ENCODE measurements around the gene FAM187B. TPM values are rescaled to one million over a fixed set of nuclear protein-coding genes. Genes with fewer than 3 reads are reported as not detected.

FAM187B gene
- total and polyA plus RNA-seq, 3 experiments from 2014 or later, result not detected

DNA sequence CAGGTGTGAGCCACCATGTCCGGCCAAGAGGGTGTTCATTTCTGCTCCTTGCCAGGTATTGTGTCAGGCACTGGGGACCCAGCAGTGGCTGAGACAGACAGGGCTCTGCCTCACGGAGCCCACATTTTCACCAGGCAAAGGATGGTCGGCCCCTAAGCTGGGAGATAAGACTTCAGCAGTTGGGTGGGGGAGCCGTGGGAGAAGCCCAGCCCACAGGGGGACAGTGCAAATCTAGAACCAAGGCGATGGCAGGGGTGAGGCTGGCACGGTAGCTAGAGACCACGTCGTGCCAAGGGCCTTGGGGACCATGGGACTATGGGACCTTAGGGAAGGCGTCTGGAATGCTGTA is 28.5 kb upstream of the FAM187B start:
- no peak overlapping the region for H3K4me3 Mint-ChIP-seq
- H3K27ac Mint-ChIP-seq, result peak overlapping the region in 3 of 8 donors; percentile 54 to 82 (median 63)
- no peaks in the 10 kb centered on the region for H3K9me3 ChIP-seq (ENCODE audit: low read length)
- ChIA-PET POLR2A (no interaction called here), CTCF (interaction anchor here (2.0 kb wide), 1 partner anchor 187 kb away, joined by 4 read pairs; no protein-coding TSS in a partner anchor)
- peaks cover 10% of the 10 kb centered on the region for H3K4me1 ChIP-seq (ENCODE audit: insufficient read depth, low read length)
- no peaks in the 10 kb centered on the region for H3K27me3 ChIP-seq (ENCODE audit: insufficient read depth, low read length, poor library complexity, severe bottlenecking)
- no peak for DNase-seq
- peaks cover 14 to 40% (median 21%) of the 10 kb centered on the region in 3 donors for H3K4me1 Mint-ChIP-seq
- H3K4me3 ChIP-seq (ENCODE audit: low read length), result no peak overlapping the region
- H3K27ac ChIP-seq (ENCODE audit: low read depth, low read length), result no peak overlapping the region
- no peaks in the 10 kb centered on the region for H3K27me3 Mint-ChIP-seq
- H3K36me3 ChIP-seq (ENCODE audit: insufficient read depth, low read length), result no peaks in the 10 kb centered on the region
- peaks cover 0 to 52% (median 4%) of the 10 kb centered on the region in 3 donors for H3K36me3 Mint-ChIP-seq
- no peaks in the 10 kb centered on the region for H3K9me3 Mint-ChIP-seq

DNA sequence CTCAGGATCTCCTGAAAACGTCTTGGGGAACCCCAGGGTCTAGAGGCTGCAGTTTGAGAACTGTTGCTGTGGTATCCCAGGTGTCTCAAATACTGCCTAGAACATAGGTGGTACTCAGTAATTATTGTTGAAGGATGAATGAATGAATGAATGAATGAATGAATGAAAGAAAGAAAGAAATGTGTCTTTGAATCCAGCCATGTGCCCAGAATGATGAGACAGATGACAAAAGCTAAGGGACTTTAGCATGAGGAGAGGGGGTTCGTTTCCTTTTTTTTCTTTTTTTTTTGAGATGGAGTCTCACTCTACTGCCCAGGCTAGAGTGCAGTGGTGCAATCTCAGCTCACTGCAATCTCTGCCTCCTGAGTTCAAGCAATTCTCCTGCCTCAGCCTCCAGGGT is 28.0 kb upstream of the FAM187B start:
- peak overlapping the region in 1 of 7 donors; percentile 4 for H3K4me3 Mint-ChIP-seq
- H3K36me3 Mint-ChIP-seq, result peaks cover 0 to 54% (median 5%) of the 10 kb centered on the region in 3 donors
- H3K27ac ChIP-seq (ENCODE audit: low read depth, low read length), result no peak overlapping the region
- peaks cover 10% of the 10 kb centered on the region for H3K4me1 ChIP-seq (ENCODE audit: insufficient read depth, low read length)
- no peak overlapping the region for H3K4me3 ChIP-seq (ENCODE audit: low read length)
- no peaks in the 10 kb centered on the region for H3K27me3 Mint-ChIP-seq
- H3K9me3 ChIP-seq (ENCODE audit: low read length), result no peaks in the 10 kb centered on the region
- H3K9me3 Mint-ChIP-seq, result no peaks in the 10 kb centered on the region
- no peak for DNase-seq
- H3K4me1 Mint-ChIP-seq, result peaks cover 14 to 43% (median 24%) of the 10 kb centered on the region in 3 donors
- no peaks in the 10 kb centered on the region for H3K27me3 ChIP-seq (ENCODE audit: insufficient read depth, low read length, poor library complexity, severe bottlenecking)
- peak overlapping the region in 3 of 8 donors; percentile 29 to 87 (median 46) for H3K27ac Mint-ChIP-seq
- CTCF ChIA-PET, result interaction anchor here (2.0 kb wide), 1 partner anchor 186 kb away, joined by 4 read pairs; no protein-coding TSS in a partner anchor
- H3K36me3 ChIP-seq (ENCODE audit: insufficient read depth, low read length), result no peaks in the 10 kb centered on the region
- POLR2A ChIA-PET, result no interaction called here

DNA sequence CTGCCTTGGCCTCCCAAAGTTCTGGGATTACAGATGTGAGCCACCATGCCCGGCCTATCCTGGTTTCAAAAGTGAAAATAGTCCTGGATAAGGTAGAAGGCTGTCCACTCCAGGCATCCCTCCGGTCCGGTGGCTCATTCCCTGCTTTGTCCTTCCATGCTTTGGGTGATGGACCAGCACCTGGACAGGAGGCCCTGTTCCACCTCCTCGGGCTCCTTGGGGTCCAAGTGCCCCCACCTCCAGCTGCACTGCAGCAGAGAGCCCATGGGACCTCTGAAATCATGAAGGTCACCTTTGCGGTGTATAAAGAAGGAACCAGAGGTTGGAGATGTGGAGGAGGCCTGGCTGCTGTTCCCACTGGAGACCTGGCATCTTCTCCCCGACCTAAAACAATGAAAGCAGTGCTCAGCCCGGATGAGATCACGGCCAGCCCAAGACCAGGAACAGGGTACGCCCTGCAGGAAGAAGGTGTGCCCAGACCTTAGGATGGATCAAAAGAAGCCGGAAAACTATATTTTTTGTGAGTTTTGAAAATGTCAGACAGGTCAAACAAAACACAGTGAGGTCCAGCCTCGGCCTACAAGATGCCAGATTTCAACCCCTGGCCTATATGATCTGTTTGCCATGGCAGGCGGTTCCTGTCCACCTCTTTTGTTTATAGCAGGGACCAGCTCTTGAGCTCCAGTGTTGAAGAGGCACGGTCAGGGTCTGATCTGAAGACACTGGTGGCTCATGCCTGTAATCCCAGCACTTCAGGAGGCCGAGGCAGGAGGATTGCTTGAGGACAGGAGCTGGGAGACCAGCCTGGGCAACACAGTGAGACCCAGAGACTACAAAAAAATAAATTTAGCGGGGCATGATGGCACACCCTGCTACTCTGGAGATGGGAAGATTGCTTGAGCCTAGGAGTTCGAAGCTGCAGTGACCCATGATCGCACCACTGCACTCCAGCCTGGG is 26.1 kb upstream of the FAM187B start:
- Mint-ChIP-seq H3K4me3 (no peak overlapping the region), H3K9me3 (no peaks in the 10 kb centered on the region), H3K27ac (peak overlapping the region in 2 of 8 donors; percentile 12 to 20), H3K36me3 (peaks cover 0 to 61% (median 8%) of the 10 kb centered on the region in 3 donors), H3K4me1 (peaks cover 24 to 55% (median 37%) of the 10 kb centered on the region in 3 donors), H3K27me3 (no peaks in the 10 kb centered on the region)
- Histone ChIP-seq H3K27ac (ENCODE audit: low read depth, low read length) (no peak overlapping the region), H3K4me1 (ENCODE audit: insufficient read depth, low read length) (peaks cover 11% of the 10 kb centered on the region), H3K27me3 (ENCODE audit: insufficient read depth, low read length, poor library complexity, severe bottlenecking) (no peaks in the 10 kb centered on the region), H3K9me3 (ENCODE audit: low read length) (no peaks in the 10 kb centered on the region), H3K36me3 (ENCODE audit: insufficient read depth, low read length) (no peaks in the 10 kb centered on the region), H3K4me3 (ENCODE audit: low read length) (no peak overlapping the region)
- ChIA-PET CTCF (interaction anchor here (1.0 kb wide), 1 partner anchor 12 kb away, joined by 3 read pairs; no protein-coding TSS in a partner anchor), POLR2A (interaction anchor here (1.3 kb wide), 1 partner anchor 14 kb away, joined by 3 read pairs; no protein-coding TSS in a partner anchor)
- no peak for DNase-seq

DNA sequence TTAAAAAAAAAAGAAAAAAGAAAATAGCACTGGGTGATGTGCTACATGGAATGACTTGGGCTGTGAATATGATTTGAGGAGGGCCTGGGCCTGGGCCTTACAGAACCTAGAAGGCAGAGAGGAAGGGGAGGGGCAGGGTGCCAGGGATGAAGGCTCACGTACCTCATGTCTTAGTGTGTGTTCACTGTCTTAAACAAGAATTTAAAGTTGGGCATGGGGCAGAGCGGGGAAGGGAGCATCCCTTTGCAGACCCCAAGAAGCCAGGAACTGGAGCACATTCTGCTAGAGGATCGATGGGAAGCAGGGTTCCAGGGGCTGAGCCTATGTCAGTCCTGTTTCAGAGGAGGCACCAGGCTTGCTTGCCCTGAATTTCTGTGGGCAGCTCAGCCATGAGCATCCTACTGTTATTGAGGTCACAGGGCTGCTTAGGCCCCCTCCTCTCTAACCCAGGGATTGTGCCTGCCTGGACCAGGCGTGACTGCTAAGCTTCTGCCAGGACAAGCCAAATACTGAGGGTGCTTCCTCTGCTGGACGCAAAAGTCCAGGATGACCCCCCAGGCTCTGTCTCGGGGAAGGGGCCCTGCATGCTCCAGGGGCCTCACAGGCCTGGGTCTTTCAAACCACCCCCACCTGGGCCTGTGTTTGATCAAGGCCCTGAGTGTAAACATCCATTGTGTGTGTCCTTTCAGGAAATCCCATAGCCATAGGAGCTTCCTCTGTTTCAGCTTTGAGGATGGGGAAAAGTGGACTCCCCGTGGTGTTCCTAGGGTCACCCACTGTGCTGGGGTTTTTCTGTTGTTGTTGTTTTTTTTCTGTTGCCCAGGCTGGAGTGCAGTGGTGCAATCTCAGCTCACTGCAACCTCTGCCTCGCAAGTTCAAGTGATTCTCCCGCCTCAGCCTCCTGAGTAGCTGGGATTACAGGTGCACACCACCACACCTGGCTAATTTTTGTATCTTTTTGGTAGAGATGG is 25.1 kb upstream of the FAM187B start:
- no peaks in the 10 kb centered on the region for H3K9me3 Mint-ChIP-seq
- CTCF ChIA-PET, result interaction anchor here (1.4 kb wide), 1 partner anchor 100 kb away, joined by 4 read pairs; the partner anchor contains the start of gene FXYD5
- no peak overlapping the region for H3K27ac ChIP-seq (ENCODE audit: low read depth, low read length)
- peaks cover 0 to 3% of the 10 kb centered on the region in 2 donors for H3K27me3 Mint-ChIP-seq
- H3K27me3 ChIP-seq (ENCODE audit: insufficient read depth, low read length, poor library complexity, severe bottlenecking), result no peaks in the 10 kb centered on the region
- H3K9me3 ChIP-seq (ENCODE audit: low read length), result no peaks in the 10 kb centered on the region
- H3K36me3 ChIP-seq (ENCODE audit: insufficient read depth, low read length), result no peaks in the 10 kb centered on the region
- H3K4me3 ChIP-seq (ENCODE audit: low read length), result no peak overlapping the region
- peaks cover 0 to 65% (median 8%) of the 10 kb centered on the region in 3 donors for H3K36me3 Mint-ChIP-seq
- H3K4me1 Mint-ChIP-seq, result peaks cover 32 to 65% (median 46%) of the 10 kb centered on the region in 3 donors
- peaks cover 17% of the 10 kb centered on the region for H3K4me1 ChIP-seq (ENCODE audit: insufficient read depth, low read length)
- DNase-seq, result no peak
- no peak overlapping the region for H3K4me3 Mint-ChIP-seq
- POLR2A ChIA-PET, result no interaction called here
- H3K27ac Mint-ChIP-seq, result peak overlapping the region in 3 of 8 donors; percentile 20 to 78 (median 52)

DNA sequence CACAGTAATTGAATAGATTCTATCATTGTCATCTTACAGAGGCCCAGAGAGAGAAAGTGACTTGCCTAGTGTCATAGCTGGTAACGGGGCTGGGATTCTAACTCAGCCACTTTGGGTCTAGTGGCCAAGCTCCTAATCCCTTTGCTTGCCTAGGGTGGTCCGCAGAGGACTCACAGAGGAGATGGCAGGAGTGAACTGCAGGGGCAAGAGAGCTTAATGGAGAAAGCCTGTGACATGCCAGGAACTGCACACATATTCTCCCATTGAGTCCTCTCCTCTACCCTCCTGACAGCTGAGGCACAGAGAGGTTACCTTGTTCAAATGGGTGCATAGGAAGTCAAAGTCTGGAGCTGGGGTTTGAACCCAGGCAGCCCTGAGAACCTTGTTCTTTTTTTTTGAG is 22.9 kb upstream of the FAM187B start:
- ChIA-PET CTCF (interaction anchor here (1.1 to 1.8 kb wide), 2 partner anchors 15 to 109 kb away, joined by 4 to 5 read pairs; no protein-coding TSS in a partner anchor), POLR2A (interaction anchor here (0.6 to 1.9 kb wide), 3 partner anchors 16 to 45 kb away, joined by 3 to 6 read pairs (median 3); no protein-coding TSS in a partner anchor)
- Histone ChIP-seq H3K4me1 (ENCODE audit: insufficient read depth, low read length) (peaks cover 11% of the 10 kb centered on the region), H3K9me3 (ENCODE audit: low read length) (no peaks in the 10 kb centered on the region), H3K36me3 (ENCODE audit: insufficient read depth, low read length) (no peaks in the 10 kb centered on the region), H3K27ac (ENCODE audit: low read depth, low read length) (no peak overlapping the region), H3K27me3 (ENCODE audit: insufficient read depth, low read length, poor library complexity, severe bottlenecking) (no peaks in the 10 kb centered on the region), H3K4me3 (ENCODE audit: low read length) (no peak overlapping the region)
- Mint-ChIP-seq H3K4me3 (peak overlapping the region in 3 of 7 donors; percentile 42 to 92 (median 72)), H3K27me3 (peaks cover 8% of the 10 kb centered on the region in 2 donors), H3K4me1 (peaks cover 35 to 61% (median 44%) of the 10 kb centered on the region in 3 donors), H3K36me3 (peaks cover 0 to 60% (median 7%) of the 10 kb centered on the region in 3 donors), H3K9me3 (no peaks in the 10 kb centered on the region), H3K27ac (peak overlapping the region in 2 of 8 donors; percentile 18 to 47)
- DNase-seq, result no peak

DNA sequence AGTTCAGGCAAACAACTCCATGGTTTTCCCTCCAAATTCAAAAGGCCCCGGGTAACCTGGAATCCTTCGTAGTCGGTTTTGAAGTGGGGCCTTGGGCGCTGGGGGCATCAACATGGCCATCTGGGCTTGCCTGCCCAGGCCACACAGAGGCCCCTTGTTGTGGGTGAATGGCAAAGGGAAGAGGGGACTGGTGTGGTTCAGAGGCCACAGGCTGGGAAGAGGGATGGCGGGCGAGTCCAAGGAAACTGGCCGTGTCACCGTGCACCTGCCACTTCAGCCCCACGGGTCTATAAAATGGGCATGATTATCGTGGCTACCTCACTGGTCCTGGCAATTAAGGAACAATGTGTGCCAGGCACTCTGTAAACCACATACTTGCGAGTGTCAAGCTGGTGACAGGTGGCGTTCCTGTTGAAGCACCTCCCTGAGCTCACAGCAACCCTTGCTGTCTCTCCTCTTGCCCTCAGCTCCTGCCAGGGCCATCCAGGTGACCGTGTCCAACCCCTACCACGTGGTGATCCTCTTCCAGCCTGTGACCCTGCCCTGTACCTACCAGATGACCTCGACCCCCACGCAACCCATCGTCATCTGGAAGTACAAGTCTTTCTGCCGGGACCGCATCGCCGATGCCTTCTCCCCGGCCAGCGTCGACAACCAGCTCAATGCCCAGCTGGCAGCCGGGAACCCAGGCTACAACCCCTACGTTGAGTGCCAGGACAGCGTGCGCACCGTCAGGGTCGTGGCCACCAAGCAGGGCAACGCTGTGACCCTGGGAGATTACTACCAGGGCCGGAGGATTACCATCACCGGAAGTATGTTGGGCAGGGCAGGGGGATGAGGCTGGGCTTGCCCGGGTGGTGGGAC is 21.5 kb upstream of the FAM187B start:
- Mint-ChIP-seq H3K9me3 (peaks cover 0 to 3% (median 0%) of the 10 kb centered on the region in 5 donors), H3K36me3 (peaks cover 0 to 53% (median 5%) of the 10 kb centered on the region in 3 donors), H3K4me3 (peak overlapping the region; percentile 84 to 96 (median 94)), H3K4me1 (peaks cover 32 to 51% (median 42%) of the 10 kb centered on the region in 3 donors), H3K27ac (peak overlapping the region; percentile 37 to 96 (median 91)), H3K27me3 (peaks cover 10 to 11% of the 10 kb centered on the region in 2 donors)
- CTCF ChIA-PET, result interaction anchor here (1.8 kb wide), 1 partner anchor 16 kb away, joined by 4 read pairs; no protein-coding TSS in a partner anchor
- Histone ChIP-seq H3K27ac (ENCODE audit: low read depth, low read length) (peak overlapping the region; percentile 88), H3K4me1 (ENCODE audit: insufficient read depth, low read length) (peaks cover 11% of the 10 kb centered on the region), H3K4me3 (ENCODE audit: low read length) (peak overlapping the region; percentile 76), H3K36me3 (ENCODE audit: insufficient read depth, low read length) (no peaks in the 10 kb centered on the region), H3K27me3 (ENCODE audit: insufficient read depth, low read length, poor library complexity, severe bottlenecking) (no peaks in the 10 kb centered on the region), H3K9me3 (ENCODE audit: low read length) (no peaks in the 10 kb centered on the region)
- DNase-seq, result no peak
- POLR2A ChIA-PET, result interaction anchor here (0.5 to 1.9 kb wide), 4 partner anchors 18 to 1077 kb away, joined by 3 to 6 read pairs (median 3); no protein-coding TSS in a partner anchor
